NCI-H2196 (cell line): ENCODE data around the gene PHF19.

Source experiments
- DNase-seq: peaks from one replicate; lab custom pipeline; 2025; ENCODE audit not compliant: unreplicated experiment; lab: John Stamatoyannopoulos, UW

Gene PHF19

DNA sequence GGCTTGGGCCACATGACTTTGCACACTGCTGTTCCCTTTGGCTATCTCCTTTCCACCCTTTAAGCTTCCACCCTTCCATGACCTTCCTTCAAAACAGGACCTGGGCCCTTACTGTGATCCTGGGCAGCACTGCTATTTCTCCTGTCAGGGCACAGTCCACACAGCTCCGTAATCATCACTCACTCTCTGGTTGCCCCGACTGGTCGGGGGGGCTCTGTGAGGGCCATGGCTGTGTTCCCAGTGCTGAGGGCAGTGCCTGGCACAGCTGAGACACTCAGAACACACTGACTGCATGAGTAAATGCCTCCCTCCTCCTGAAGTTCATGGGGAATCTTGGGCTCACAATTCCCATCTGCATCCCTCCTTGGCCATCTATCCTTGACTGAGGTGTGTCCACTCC, 37.4 kb upstream of the PHF19 start:
- DNase-seq, result no peak

DNA sequence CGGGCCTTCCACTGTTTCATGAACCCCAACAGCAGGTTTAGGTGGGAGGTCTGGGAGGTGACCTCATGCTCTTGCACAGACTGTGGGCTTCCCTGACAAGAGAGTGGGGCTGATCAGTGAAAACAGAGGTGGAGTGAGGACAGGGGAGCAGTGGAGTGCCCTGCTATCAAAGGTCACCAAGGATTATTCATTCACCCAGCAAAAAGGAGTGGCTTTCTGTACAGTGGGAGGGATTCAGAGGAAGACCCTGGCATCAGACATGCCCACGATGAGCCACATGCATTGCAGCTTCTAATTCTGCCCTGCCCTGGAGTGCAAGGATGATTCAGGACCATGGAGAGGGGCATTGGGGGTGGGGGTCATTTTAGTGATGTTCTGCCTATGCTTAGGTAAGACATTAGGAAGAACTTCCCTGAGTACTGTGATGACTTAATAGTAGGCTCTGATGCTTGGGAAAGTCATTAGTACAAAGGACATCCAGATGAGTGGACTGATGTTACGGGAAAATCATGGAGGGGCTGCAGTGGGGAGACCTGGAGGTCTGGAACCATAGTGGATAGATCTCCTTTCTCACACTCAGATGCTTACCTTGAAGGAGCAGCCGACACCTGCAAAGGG, 36.8 kb upstream of the PHF19 start:
- DNase-seq, result no peak

DNA sequence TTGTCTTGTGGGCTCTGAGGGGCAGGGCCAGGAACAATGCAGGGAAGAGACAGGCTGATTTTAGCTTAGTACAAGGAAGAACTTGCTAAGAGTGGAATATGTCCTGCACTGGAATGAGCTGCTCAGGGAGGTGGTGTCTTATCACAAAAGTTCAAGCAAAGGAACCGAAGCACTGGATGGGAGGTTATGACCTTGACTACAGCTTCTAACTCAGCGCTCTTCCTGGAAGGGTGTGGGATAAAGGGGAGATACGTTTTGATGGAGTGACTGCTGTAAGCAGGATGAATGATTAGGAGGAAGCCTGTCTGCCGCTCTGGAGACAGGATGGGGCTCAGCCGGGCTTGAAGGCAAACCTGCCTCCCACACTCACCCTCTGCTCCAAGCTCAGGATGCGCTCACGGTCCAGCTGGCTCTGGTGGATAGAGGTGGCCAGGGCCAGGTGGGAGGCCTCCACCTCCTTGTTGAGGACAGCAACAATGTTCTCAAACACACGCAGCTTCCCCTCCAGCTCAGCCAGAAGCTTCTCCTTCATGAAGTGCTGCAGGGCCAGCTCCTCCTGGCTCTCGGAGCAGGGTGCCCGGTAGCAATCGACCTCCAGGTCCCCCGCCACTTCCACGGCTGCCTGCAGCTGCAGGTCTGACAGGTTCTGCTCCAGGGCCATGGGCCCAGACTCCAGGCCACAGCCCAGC, 36.1 kb upstream of the PHF19 start:
- DNase-seq, result no peak

DNA sequence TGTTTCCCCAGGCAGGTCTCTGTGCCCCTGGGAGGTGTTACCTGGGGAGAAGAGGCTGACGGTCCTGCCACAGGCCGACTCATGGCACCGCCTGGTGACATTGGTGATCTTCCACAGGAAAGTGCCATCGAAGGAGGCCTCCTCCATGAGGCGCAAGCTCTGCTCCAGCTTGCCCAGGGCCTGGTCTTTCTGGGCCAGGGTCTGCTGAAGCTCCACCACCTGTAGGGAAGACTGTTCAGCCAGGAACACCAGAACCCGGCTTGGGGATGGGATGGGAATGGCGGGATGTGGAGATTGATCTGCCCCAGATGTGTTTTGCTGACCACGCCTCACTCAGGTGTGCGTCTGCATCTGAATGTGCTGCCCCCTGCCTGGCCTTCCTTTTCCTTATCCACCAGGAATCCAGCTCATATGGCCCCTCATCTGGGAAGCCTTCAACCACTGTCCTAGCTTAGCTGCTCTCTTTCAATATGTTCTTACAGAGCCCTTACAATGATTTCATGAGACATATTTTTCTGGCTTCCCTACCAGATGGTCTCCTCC, 34.4 kb upstream of the PHF19 start:
- no peak for DNase-seq

DNA sequence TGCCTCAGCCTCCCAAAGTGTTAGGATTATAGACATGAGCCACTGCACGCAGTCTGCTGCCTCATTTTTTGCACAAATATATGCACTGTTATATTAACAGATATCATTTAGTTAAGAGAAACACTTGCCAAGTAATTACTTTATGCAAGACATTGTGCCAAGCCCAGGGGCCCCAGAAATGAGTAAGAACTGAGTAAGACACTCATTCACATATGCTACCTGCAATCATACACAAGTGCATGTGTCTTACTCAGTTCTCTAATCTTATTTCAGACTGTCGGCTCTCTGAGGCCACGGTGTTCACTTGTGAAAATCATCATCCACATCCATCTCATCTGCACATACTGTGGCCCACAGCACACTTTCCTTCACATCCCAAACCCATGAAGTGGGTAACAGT, 33.7 kb upstream of the PHF19 start:
- DNase-seq, result no peak

DNA sequence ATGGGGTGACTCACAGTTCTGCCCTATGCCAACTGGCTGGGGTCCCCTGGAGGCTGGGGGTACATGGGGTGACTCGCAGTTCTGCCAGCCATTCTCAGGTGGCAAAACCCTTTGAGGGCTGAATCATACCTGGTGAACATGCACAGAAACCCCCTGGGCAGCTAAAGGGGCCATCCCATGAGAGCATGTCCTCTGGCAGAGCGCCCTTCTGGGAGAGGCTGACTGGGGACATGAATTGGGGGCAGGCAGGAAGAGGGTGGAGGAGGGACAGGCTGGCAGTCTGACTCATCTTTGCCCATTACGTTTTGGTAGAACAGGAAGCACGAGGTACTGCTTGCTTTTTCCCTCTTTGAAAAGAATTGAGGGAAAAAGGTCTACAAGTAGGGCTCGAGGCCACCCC, 32.9 kb upstream of the PHF19 start:
- no peak for DNase-seq

DNA sequence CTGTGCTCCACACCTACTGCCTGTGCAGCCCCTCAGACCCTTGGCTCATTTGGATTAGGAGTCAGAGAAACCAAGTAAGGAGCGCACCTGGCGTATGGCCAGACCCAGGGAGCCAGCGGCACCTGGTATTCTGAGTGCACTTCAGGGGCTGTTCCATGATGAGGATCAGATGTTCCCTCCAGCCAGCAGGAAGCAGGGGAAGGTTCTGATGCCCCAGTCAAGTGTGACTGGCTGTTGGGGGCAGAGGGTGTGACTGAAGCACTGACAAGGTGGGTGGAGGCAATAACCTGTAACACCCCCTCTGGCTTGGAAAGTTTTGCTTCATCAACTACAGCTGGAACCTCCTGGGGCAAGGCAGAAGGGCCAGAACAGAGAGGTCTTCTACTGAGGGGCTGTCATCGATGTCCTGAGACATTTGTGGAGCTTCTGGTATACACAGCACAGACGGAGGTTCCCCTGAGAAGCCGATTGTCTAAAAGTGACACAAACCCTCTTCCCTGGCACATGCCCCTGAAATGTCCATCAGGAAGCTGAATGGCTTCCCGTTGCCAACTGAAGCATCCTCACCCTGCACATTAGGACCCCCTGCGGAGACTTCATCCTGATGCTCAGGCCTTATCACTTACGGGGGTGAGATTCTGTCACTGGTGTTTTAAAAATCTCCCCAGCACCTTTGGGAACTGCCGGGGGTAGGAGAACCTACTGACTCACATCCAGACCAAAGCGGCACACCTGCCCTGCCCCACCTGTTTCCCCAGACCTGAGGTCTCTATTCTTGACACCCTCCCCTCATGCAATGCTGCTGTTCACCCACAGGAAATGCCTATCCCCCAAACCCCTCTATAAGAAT, 28.6 kb upstream of the PHF19 start:
- DNase-seq, result peak; percentile 72

DNA sequence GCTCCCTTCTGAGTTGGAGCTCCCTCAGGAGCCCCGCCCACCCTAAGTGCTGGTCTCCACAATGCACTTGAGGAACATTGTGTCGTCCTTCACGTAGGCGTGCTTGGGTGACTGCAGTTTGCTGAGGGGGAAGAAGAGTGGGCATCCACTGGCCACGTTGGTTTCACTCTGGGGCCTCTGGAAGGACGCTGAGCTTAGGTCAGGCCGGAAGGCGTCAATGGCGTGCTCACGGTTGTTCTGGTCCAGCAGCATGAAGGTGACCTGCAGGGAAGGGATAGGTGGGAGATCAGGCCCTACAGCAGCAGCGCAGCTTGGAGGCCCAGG, 28.0 kb upstream of the PHF19 start:
- DNase-seq, result no peak

DNA sequence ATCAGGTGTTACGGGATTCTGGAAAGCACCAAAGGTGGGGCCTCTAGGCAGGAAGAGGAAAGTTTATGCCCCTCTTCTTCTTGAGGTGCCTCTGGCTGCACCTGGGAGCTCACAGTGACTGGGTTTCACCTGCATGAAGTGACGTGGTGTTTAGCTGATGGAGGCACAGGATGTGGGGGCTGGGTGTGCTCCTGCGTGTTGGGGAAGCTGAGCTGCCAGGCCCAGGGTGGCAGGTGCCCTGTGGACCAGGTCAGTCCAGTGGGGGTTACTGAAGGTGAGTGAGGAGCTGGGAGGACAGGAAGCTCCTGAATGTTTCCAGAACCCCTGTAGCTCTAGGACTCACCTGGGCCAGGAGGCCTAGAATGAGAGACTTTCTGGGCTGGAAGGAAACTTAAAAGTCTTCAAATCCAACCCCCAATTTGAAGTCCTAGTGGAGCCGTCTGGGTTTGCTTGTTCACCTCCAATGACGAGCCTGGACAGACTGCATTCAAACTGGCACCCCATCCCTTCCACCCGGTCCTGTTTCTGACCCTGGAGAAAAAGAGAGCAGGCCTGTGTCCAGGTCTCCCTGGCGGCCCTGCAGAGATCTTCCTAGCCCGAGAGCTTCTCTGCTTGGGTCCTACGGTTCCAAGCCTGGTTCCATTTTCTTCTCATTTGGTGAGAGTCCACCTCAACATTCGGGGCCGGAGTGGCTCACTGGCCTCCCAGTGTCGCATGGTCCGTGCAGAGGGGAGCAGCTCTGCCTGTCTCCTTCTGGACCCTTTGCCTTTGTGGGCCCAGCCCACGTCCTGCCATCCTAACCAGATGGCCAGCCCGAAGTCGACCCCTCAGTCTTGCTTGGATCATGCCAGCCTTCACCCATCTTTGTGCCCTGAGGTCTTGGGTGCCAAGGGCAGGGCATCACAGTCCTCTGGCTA, 27.3 kb upstream of the PHF19 start:
- DNase-seq, result peak; percentile 45

DNA sequence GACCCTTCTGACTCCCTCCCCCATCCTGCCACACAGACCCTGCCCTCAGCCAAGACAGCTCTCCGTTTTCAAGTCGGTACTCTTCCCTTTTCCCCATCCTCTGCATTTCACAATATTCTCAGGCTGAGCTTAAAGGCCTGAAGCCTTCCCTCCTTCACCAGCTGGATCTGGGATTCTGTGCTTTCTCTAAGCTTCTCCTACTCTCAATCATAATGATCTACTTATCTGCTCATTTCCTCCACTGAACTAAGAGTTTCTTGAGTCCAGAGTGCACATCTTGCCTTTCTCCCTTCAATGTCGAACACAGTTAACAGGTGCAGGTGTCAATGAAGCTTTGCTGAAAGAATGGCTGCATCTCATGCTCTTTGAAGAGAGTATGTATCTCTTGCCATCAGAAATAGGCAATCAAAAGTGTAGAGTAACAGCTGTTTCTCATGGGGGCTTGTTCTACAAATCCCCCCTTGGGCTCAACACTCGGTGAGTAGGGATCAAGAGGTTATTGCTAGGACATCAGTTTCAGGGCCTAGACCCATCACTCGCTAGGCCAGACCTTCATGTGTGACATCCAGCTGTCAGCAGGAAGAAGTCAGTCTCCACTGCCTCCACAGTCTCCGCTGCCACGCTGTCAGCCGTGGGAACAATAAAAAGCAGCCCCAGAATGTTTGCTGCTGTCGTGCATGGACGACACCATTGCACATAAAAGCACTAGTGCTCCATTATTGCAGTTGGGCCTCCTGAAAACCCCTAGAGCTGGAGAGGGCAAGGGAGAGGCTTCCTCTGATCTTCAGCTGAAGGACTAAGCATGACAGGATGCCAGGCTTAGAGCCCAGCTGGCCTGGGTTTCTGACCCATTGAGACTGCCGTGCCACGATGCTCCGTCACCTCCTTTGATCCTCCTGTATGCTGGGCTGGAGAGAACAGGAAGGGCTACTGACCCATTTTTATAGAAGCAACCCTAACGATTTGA, 25.9 kb upstream of the PHF19 start:
- no peak for DNase-seq

DNA sequence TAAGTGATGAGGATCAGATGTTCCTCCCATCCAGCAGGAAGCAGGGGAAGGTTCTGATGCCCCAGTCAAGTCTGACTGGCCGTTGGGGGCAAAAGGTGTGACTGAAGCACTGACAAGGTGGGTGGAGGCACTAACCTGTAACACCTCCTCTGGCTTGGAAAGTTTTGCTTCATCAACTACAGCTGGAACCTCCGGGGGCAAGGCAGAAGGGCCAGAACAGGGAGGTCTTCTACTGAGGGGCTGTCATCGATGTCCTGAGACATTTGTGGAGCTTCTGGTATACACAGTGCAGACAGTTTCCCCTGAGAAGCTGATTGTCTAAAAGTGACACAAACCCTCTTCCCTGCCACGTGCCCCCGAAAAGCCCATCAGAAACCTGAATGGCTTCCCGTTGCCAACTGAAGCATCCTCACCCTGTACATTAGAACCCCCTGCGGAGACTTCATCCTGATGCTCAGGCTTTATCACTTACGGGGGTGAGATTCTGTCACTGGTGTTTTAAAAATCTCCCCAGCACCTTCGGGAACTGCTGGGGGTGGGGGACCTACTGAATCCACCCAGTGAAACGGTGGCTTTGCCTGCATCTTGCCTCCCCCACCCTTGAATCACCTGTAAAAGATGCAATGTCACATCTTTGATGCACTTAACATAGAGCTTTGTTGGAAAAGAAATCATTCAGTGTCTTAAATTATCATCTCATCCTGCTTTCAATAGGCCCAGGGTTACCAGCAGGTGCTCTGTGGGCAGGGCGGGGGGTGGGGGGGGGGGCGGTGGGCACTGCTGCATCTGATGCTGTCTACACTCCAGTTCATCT, 25.0 kb upstream of the PHF19 start:
- DNase-seq, result peak; percentile 47

DNA sequence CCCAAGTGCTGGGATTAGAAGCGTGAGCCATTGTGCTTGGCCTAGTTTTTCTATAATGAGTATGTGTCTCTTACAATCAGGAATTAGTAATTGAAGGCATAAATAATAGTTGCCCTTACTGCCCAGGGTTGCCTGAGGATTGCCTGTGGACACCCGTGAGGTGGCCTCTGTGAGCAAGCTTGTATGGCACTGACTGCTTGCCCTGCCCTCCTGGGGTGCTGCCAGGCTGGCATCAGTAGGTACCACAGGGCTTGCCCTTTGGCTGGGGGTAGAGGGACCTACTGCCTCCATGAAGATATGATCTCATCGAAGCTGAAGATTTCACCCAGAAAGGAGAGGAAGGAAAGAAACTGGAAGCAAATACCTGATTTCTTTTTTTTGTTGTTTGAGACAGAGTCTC, 23.8 kb upstream of the PHF19 start:
- DNase-seq, result no peak

DNA sequence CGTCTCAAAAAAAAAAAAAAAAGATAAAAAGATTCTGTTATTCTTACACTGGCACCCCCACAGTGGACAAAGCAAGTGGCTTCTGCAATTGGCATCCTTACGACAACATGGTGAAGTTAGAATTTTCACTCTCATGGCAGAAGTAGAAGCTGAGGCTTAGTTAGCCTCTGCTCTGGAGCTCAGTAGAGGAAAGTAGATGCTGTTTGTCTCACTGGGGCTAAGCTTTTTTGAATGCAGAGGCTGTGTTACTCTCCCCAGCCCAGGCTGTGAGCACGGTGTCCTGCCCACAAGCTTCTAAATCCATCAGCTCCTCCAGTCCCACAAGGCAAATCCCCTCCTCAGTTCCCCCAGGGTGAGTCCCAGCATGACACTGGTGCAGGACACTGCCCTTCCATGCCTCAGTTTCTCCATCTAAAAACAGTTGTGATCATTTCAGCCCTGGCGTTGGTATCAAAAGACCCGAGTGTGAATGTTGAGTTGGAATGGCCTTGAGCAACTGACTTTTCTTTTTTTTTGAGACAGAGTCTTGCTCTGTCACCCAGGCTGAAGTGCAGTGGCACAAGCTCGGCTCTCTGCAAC, 22.6 kb upstream of the PHF19 start:
- no peak for DNase-seq

DNA sequence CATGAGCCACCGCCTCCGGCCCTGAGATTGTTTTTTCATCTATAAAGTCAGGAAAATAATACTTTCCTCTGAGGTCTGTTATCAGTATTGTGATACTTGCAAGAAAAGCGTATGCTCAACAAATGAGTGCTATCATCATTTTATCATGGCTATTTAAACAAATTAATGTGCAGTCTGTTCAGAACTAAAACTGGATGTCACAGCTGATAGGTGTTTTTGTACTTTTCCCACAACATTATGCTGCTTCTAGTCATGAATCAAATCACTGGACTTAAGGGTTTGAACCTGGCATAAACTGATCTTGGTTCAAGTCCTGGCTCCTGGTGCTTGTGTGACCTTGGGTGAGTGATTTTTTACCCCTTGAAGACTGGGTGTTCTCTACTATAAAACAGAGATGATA, 21.4 kb upstream of the PHF19 start:
- no peak for DNase-seq

DNA sequence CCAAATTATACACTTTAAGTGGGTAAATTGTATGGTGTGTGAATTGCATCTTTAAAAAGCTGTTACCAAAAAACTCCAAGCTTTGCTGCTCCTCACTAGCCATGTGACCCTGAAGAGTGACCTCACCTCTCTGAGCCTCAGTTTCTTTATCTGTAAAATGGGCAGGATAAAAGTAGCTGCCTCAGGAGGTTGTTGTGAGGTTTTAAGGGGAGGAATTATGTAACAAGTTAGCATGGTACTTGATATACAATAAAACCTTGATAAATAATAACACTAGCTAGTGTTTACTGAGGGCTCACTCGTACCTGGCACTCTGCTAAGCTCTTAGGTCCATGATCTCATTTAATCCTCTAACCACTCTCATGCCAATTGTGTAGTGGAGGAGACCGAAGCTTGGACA, 19.0 kb upstream of the PHF19 start:
- DNase-seq, result no peak

DNA sequence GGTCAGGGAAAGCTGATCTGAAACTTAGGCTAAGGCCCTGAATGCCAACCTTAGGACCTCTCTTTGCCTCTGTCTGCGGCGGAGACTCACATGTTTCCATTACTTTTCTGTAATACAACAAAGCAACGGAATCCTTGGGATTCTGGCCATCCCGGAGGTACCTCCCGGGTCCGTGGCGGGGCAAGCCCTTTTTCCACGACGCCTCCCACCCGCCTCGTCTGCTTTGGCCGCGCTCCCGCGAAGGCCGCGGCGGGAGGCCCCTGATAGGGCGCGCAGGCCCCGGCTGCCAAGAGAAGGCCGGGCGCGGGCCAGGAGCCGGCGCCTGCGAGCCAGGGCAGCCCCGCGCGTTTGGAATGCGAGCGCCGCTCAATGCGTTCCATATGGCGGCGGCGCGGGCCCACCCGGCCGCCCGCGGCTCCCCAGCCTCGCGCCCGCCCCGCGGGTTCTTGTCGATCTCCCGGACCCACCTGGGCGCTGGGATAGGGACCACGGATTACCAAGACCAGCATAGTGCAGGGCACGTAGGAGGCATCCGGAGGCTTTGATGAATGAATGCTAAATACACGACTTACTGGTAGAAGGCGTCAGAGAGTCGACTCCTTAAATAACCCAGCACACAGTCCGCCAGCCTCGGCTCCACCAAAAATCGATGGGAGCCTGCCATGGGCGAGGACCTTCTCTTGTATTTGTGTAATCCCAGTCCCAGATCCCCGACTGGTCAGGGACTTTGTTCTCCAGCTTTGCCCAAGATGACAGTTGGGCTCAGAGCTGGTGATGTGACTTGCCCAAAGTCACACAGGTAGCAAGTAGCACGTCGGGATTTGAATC, 17.5 kb upstream of the PHF19 start:
- DNase-seq, result no peak

DNA sequence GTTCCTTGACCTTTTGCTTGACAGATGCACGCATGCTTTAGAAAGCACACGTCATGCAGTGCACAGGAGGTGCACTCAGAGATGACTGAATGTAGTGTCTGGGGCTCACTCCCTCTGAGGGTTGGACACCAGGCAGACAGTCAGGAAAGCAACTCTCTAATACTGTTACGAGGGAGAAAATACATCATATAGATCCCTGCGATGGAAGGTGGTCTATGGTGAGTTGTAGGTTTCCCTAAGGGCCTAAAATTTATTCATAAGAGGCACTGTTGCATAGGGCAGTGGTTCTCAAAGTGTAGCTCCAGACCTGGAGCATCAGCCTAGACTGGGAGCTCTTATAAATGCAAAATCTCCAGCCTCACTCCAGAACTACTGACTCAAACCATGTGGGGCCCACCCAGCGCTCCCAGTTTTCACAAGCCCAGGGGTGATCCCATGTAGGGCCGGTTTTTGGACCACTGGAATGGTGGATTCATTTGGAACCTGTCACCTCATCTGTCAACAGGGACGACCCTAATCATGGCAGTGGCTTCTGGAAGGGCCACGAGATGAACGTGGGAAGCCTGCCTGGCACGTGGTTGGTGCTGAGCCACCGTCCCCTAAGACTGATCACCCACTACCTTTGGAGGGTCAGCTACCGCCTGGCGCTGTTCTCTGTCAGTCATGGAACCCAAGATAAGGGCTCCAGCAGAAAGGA, 16.8 kb upstream of the PHF19 start:
- DNase-seq, result no peak
